C4-2B (cell line): ENCODE measurements around the gene RTN4R.
"Not testable (repeated sequence)": the region's sequence is repeated elsewhere in the genome, so short reads cannot be mapped to it uniquely, and the experiment has no call there.

Source experiments
- H3K27ac ChIP-seq: fragments of 450-650 bp; 2 replicates; pipeline ENCODE4 v1.5.1; 2017
- ZFX ChIP-seq: fragments of 450-650 bp; IDR thresholded peaks from 2 replicates; pipeline ENCODE4 v1.6.1; 2017
- TF ChIP-seq, protein P1 (sequence below): fragments of 450-650 bp; conservative IDR thresholded peaks from 2 replicates; pipeline ENCODE4 v1.5.1; 2017; ENCODE audit warnings: mild to moderate bottlenecking

RTN4R gene

GRCh38 chr22:20272174-20272573, 4.1 kb upstream of the RTN4R start:
- H3K27ac ChIP-seq = no peak overlapping the region

GRCh38 chr22:20271114-20271994, 3.2 kb upstream of the RTN4R start:
- TF ChIP-seq ZFX = no peak
- TF ChIP-seq, protein P1, sequence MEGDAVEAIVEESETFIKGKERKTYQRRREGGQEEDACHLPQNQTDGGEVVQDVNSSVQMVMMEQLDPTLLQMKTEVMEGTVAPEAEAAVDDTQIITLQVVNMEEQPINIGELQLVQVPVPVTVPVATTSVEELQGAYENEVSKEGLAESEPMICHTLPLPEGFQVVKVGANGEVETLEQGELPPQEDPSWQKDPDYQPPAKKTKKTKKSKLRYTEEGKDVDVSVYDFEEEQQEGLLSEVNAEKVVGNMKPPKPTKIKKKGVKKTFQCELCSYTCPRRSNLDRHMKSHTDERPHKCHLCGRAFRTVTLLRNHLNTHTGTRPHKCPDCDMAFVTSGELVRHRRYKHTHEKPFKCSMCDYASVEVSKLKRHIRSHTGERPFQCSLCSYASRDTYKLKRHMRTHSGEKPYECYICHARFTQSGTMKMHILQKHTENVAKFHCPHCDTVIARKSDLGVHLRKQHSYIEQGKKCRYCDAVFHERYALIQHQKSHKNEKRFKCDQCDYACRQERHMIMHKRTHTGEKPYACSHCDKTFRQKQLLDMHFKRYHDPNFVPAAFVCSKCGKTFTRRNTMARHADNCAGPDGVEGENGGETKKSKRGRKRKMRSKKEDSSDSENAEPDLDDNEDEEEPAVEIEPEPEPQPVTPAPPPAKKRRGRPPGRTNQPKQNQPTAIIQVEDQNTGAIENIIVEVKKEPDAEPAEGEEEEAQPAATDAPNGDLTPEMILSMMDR = no peak
- no peak overlapping the region for H3K27ac ChIP-seq

More at GRCh38 chr22:20272174-20272573, 4.1 kb upstream of the RTN4R start:
- TF ChIP-seq, protein P1 = no peak

- H3K27ac ChIP-seq = not testable (repeated sequence)
Observed at GRCh38 chr22:20270190-20271113, 2.3 kb upstream of the RTN4R start.

DNA sequence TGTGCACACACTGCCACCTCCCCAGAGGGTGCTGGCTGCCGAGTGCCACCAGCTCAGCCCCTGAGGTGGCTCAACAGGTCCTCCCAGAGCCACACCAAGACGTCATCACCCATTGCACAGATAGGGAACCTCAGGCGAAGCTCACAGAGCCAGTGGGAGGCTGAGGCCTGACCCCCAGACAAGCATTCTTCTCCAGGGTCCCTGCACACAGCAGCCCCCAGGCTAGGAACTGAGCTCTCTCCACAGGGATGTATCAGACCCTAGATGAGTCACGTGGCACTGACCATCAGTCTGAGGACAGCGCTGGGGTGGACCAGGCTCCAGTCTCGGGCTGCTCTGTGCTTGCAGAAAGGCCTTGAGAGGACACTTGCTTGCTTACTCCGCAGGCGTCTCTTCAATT, 1.6 kb upstream of the RTN4R start:
- H3K27ac ChIP-seq = not testable (repeated sequence)

- not testable (repeated sequence) for H3K27ac ChIP-seq
Observed at GRCh38 chr22:20269201-20269600, 1.1 kb upstream of the RTN4R start.

- TF ChIP-seq, protein P1 = no peak
- H3K27ac ChIP-seq = peak overlapping the region; percentile 66
Observed at GRCh38 chr22:20267441-20268278, 458 bp downstream of the RTN4R start.

- peak overlapping the region; percentile 66; the same call in 1 of the 2 replicates for H3K27ac ChIP-seq
Observed at GRCh38 chr22:20266667-20267440, 1.3 kb downstream of the RTN4R start.

DNA sequence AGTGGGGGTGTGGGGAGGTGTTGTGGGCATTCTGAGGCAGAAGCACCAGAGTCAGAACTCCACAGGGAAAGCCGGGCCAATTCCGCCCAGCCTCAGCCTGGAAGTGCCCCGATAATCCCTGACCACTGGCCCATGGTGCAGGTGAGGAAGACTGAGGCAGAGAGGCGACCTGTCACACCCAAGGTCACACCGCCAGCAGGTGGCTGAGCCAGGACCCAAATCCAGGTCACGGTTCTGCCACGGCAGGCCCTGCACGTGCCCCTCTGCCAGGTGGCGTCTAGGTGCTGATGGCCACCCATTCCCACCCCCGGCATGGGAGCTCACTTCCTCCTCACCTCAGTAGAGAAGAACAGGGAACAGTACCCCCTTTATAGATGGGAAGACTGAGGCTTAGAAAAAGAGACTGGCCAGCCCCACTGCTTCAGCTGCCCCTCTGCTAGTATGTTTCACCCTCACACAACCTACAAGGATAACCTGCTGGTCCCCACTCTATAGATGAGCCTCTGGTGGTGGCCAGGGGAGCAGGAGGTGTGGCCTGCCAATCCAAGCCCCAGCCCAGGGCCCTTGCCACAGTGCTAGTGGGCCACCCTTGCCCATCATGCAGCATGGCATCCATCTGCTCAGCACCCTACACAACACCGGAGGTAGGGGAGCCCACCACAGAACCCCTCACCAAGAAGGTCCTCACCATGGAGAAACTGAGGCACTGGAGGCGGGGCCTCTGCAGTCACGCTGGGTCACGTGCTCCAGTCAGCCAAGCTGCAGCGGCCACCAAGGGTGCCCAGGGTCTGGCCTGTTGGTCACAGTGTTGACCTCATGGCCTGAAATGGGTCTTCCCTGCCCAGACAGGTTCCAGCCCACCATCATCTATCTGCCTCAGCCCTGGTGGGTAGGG, 2.1 kb downstream of the RTN4R start:
- H3K27ac ChIP-seq = not testable (repeated sequence)
